Measurements from ENCODE around the gene BMP7.

GRCh38 chr20:57128044-57128757, 138.2 kb downstream of the BMP7 start:
- TF ChIP-seq GATA2 (IDR thresholded peaks at IDR 0.05; ENCODE audit: low read depth, low read length) (no peak), GATA3 (IDR thresholded peaks at IDR 0.05; ENCODE audit: low read depth, low read length) (no peak)

All from SH-SY5Y (cell line).